Esophagus muscularis mucosa (tissue), 4 donors: Measurements from ENCODE around the gene MRPL58. TPM values are rescaled to one million over a fixed set of nuclear protein-coding genes. Genes with fewer than 3 reads are reported as not detected.

Source experiments
- DNase-seq: peaks from one replicate; pipeline ENCODE4 v3.0.0-alpha.2; 2017; ENCODE audit errors: extremely low spot score
- H3K27ac ChIP-seq, 4 donors: fragments of 200-600 bp; sonication (generic); replicated peaks in 1 of 4; 1 replicate in 3 of 4; 2 replicates in 1 of 4; pipeline ENCODE4 v1.5.1; 2016 to 2019; ENCODE audit warnings: mild to moderate bottlenecking in 1 of 4
- H3K27me3 ChIP-seq, 4 donors: fragments of 200-600 bp; sonication (generic); one replicate each; pipeline versions ENCODE4 v1.5.1 to v1.6.0; 2016 to 2019
- H3K36me3 ChIP-seq, 4 donors: fragments of 200-600 bp; sonication (generic); one replicate each; pipeline ENCODE4 v1.5.1; 2016 to 2019
- H3K4me1 ChIP-seq, 4 donors: fragments of 200-600 bp; sonication (generic); one replicate each; pipeline ENCODE4 v1.5.1; 2016 to 2019
- H3K4me3 ChIP-seq, 4 donors: fragments of 200-600 bp; sonication (generic); 1 replicate in 2 of 4; 2 replicates in 2 of 4; pipeline ENCODE4 v1.5.1; 2016 to 2019; ENCODE audit warnings: mild to moderate bottlenecking in 4 of 4, moderate library complexity in 1 of 4
- H3K9me3 ChIP-seq, 4 donors: fragments of 200-600 bp; sonication (generic); 1 replicate in 3 of 4; 2 replicates in 1 of 4; pipeline ENCODE4 v1.5.1; 2016 to 2019
- CTCF ChIP-seq, 3 experiments: fragments of 200-600 bp in 2 of 3; fragments of 450-650 bp in 1 of 3; sonication (generic) in 2 of 3; IDR thresholded peaks; one replicate each; pipeline ENCODE4 v1.5.1; 2017 to 2019; ENCODE audit warnings: antibody characterized with exemption in 3 of 3, mild to moderate bottlenecking in 2 of 3, moderate library complexity in 1 of 3
- EP300 ChIP-seq: sonication (generic); formaldehyde crosslinking; IDR thresholded peaks from one replicate; pipeline ENCODE4 v1.6.1; 2017; ENCODE audit warnings: antibody characterized with exemption
- POLR2A ChIP-seq: fragments of 450-650 bp; IDR thresholded peaks from one replicate; pipeline ENCODE4 v1.6.1; 2017; ENCODE audit warnings: antibody characterized with exemption, moderate library complexity, mild to moderate bottlenecking, low read depth
- POLR2AphosphoS5 ChIP-seq, 2 donors: sonication (generic); formaldehyde crosslinking; IDR thresholded peaks; one replicate each; pipeline ENCODE4 v1.6.1; 2017; ENCODE audit warnings: antibody characterized with exemption in 2 of 2
- WGBS: methylation state at CpG from one replicate; pipeline ENCODE4 v1.1.5; 2018; 5-methylcytosine and 5-hydroxymethylcytosine counted together
- intact Hi-C: fragments of 100-400 bp; cut with DNase I; formaldehyde crosslinking; loops from one replicate; pipeline ENCODE4 v1.15.1; 2023
- total RNA-seq, 4 donors: library from RNA; depleted of rRNA; stranded (reverse); fragments of >200 nt; gene quantifications; one replicate each; pipeline versions ENCODE4 v1.1.0 to v1.2.1, GENCODE V29; 2016

MRPL58 gene
- total RNA-seq, 4 donors from 2014 or later, result 34.9 to 47.8 (median 40.2) TPM

GRCh38 chr17:75047398-75048098 lies 35.1 kb downstream of the MRPL58 start:
- under 1% methylated on average over 18 of the region's 38 CpGs for WGBS
- intact Hi-C loops, result no loop called here
- H3K27me3 ChIP-seq, result no peaks in the 10 kb centered on the region
- no peak for DNase-seq
- TF ChIP-seq CTCF (IDR thresholded peaks at IDR 0.05), result no peak
- no peak for TF ChIP-seq EP300
- TF ChIP-seq POLR2AphosphoS5 (IDR thresholded peaks at IDR 0.05), result no peak
- TF ChIP-seq POLR2A, result no peak
- peak overlapping the region; percentile 70 to 95 (median 90) for H3K4me3 ChIP-seq
- H3K9me3 ChIP-seq, result no peaks in the 10 kb centered on the region
- H3K4me1 ChIP-seq, result peaks cover 16 to 53% (median 42%) of the 10 kb centered on the region in 4 donors
- peaks cover under 1 to 30% (median 18%) of the 10 kb centered on the region in 4 donors for H3K36me3 ChIP-seq
- peak overlapping the region; percentile 96 to 97 (median 97) for H3K27ac ChIP-seq

- intact Hi-C loops, result no loop called here
- Histone ChIP-seq H3K36me3 (peaks cover 9 to 38% (median 26%) of the 10 kb centered on the region in 4 donors), H3K4me3 (peak overlapping the region; percentile 70 to 95 (median 90)), H3K27ac (peak overlapping the region; percentile 96 to 97 (median 97)), H3K27me3 (no peaks in the 10 kb centered on the region), H3K4me1 (peaks cover 16 to 46% (median 42%) of the 10 kb centered on the region in 4 donors), H3K9me3 (no peaks in the 10 kb centered on the region)
- no peak for DNase-seq
- 27% methylated on average over 5 of the region's 5 CpGs for WGBS
- TF ChIP-seq POLR2A (no peak), EP300 (no peak), POLR2AphosphoS5 (IDR thresholded peaks at IDR 0.05) (no peak), CTCF (IDR thresholded peaks at IDR 0.05) (no peak)
Observed at GRCh38 chr17:75048249-75048878, 35.9 kb downstream of the MRPL58 start.

GRCh38 chr17:75049057-75049456 lies 36.6 kb downstream of the MRPL58 start:
- peaks cover 15 to 45% (median 33%) of the 10 kb centered on the region in 4 donors for H3K36me3 ChIP-seq
- TF ChIP-seq POLR2AphosphoS5 (IDR thresholded peaks at IDR 0.05), result no peak
- TF ChIP-seq POLR2A, result no peak
- no peak for TF ChIP-seq EP300
- no peak for TF ChIP-seq CTCF (IDR thresholded peaks at IDR 0.05)
- H3K9me3 ChIP-seq, result no peaks in the 10 kb centered on the region
- H3K4me1 ChIP-seq, result peaks cover 16 to 45% (median 40%) of the 10 kb centered on the region in 4 donors
- intact Hi-C loops, result no loop called here
- peak overlapping the region; percentile 96 to 97 (median 97) for H3K27ac ChIP-seq
- no peak for DNase-seq
- 89% methylated on average over 5 of the region's 5 CpGs for WGBS
- H3K4me3 ChIP-seq, result no peak overlapping the region
- H3K27me3 ChIP-seq, result no peaks in the 10 kb centered on the region

GRCh38 chr17:75049706-75050105 lies 37.2 kb downstream of the MRPL58 start:
- no peak for DNase-seq
- Histone ChIP-seq H3K36me3 (peaks cover 16 to 52% (median 40%) of the 10 kb centered on the region in 4 donors), H3K4me1 (peaks cover 16 to 41% (median 36%) of the 10 kb centered on the region in 4 donors), H3K9me3 (no peaks in the 10 kb centered on the region), H3K4me3 (no peak overlapping the region), H3K27me3 (no peaks in the 10 kb centered on the region), H3K27ac (peak overlapping the region in 1 of 4 donors; percentile 97)
- TF ChIP-seq EP300, result no peak
- TF ChIP-seq POLR2AphosphoS5 (IDR thresholded peaks at IDR 0.05), result no peak
- no peak for TF ChIP-seq POLR2A
- no peak for TF ChIP-seq CTCF (IDR thresholded peaks at IDR 0.05)
- intact Hi-C loops, result no loop called here
